Breast epithelium (tissue), 4 donors: Measurements from ENCODE around the gene TSPAN32. TPM values are rescaled to one million over a fixed set of nuclear protein-coding genes. Genes with fewer than 3 reads are reported as not detected.
A peak's percentile ranks its signal among the peaks of the same experiment; 100 is the strongest.

Experiments used
- DNase-seq, 2 donors: peaks; one replicate each; pipeline ENCODE4 v3.0.0-alpha.2; 2019; ENCODE audit warnings: low spot score in 2 of 2
- H3K27ac ChIP-seq, 2 donors: fragments of 200-600 bp; sonication (generic) in 1 of 2; one replicate each; pipeline ENCODE4 v1.5.1; 2016 to 2019; ENCODE audit warnings: mild to moderate bottlenecking in 1 of 2
- H3K27me3 ChIP-seq, 2 donors: fragments of 200-600 bp; sonication (generic) in 1 of 2; one replicate each; pipeline versions ENCODE4 v1.5.1 to v1.6.0; 2017 to 2019; ENCODE audit warnings: control low read depth in 1 of 2, mild to moderate bottlenecking in 1 of 2
- H3K36me3 ChIP-seq: fragments of 200-600 bp; one replicate; pipeline ENCODE4 v1.5.1; 2019
- H3K4me1 ChIP-seq, 2 donors: fragments of 200-600 bp; sonication (generic); one replicate each; pipeline ENCODE4 v1.5.1; 2016 to 2019; ENCODE audit warnings: control low read depth in 1 of 2
- H3K4me3 ChIP-seq, 3 donors: fragments of 200-600 bp; sonication (generic); 1 replicate in 2 of 3; 2 replicates in 1 of 3; pipeline ENCODE4 v1.5.1; 2016 to 2019; ENCODE audit warnings: mild to moderate bottlenecking in 3 of 3, moderate library complexity in 2 of 3
- H3K9me3 ChIP-seq, 2 donors: fragments of 200-600 bp; sonication (generic) in 1 of 2; one replicate each; pipeline ENCODE4 v1.5.1; 2016 to 2019; ENCODE audit warnings: control low read depth in 1 of 2
- CTCF ChIP-seq, 3 donors: fragments of 450-650 bp; IDR thresholded peaks; one replicate each; pipeline ENCODE4 v1.5.1; 2016 to 2017; ENCODE audit warnings: antibody characterized with exemption in 3 of 3, mild to moderate bottlenecking in 3 of 3, moderate library complexity in 3 of 3
- POLR2A ChIP-seq: fragments of 450-650 bp; IDR thresholded peaks from one replicate; pipeline ENCODE4 v1.6.1; 2016; ENCODE audit warnings: antibody characterized with exemption, mild to moderate bottlenecking, moderate library complexity
- POLR2AphosphoS5 ChIP-seq, 3 donors: sonication (generic); formaldehyde crosslinking; IDR thresholded peaks; one replicate each; pipeline ENCODE4 v1.6.1; 2017; ENCODE audit warnings: antibody characterized with exemption in 3 of 3
- intact Hi-C: fragments of 100-400 bp; cut with DNase I; formaldehyde crosslinking; loops from one replicate; pipeline ENCODE4 v1.15.1; 2023; ENCODE audit warnings: low total_unique reads
- total RNA-seq, 3 donors: library from RNA; depleted of rRNA; stranded (reverse); fragments of >200 nt; gene quantifications; one replicate each; pipeline ENCODE4 v1.1.0, GENCODE V29; 2016

The TSPAN32 gene
- total RNA-seq, 3 donors from 2014 or later: 0.33 to 2.4 (median 1.0) TPM

- intact Hi-C loops: loop anchor here (5.0 kb wide), 1 partner anchor 98 kb away; no protein-coding TSS in a partner anchor
- Histone ChIP-seq H3K27ac (no peak overlapping the region), H3K36me3 (no peaks in the 10 kb centered on the region), H3K27me3 (no peaks in the 10 kb centered on the region), H3K4me1 (no peaks in the 10 kb centered on the region), H3K9me3 (no peaks in the 10 kb centered on the region), H3K4me3 (no peak overlapping the region)
- DNase-seq: peak in 1 of 2 donors; percentile 46
- TF ChIP-seq CTCF (IDR thresholded peaks at IDR 0.05): no peak
- no peak for TF ChIP-seq POLR2A
- no peak for TF ChIP-seq POLR2AphosphoS5 (IDR thresholded peaks at IDR 0.05)
Measured at GRCh38 chr11:2294926-2295290, 6.9 kb upstream of the TSPAN32 start.

DNA sequence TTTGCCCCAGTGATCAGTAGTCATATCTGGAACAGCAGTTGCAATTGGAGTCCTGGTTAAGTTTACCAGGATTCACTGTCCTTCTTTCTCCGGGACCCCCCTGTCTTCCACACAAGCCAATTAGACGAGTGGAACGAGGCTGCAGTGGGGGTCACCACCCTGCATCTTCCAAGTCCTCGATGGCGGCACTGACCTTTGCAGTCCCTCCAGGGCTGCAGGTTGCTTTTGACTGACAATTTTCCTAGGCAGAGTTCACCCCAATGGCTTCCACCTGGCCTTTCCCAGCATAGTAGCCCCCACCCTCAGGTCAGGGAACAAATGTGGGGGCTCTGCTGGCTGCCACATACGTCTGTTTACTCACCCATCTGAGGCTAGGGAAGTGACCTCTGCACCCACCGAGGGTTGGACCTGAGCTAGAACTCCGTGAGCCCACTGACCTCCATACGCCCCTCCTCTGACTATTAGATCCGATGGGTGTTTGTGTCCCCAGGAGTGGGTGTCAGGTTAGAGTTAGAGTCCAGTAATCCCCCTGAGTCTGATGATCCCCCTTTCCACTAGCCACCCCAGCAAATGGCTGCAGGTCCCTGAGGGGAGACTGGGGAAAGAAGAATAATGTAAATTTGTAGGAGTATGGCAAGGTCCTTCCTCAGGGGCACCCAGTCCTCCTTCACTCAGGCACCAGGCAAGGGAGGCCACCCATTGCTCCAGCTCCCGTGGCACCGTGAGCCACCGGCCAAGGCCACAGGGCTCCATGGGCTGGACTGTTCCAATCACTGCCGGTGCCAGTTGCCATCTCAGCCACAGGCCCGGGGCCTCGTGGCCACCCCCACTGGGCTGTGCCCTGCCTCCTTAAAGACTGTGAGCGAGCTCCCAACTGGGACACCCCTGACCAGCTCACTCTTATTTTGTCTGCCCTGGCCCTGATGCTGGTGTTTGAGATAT is 5.6 kb upstream of the TSPAN32 start:
- DNase-seq: peak in 1 of 2 donors; percentile 46
- Histone ChIP-seq H3K4me3 (no peak overlapping the region), H3K9me3 (no peaks in the 10 kb centered on the region), H3K36me3 (no peaks in the 10 kb centered on the region), H3K27ac (no peak overlapping the region), H3K4me1 (no peaks in the 10 kb centered on the region), H3K27me3 (no peaks in the 10 kb centered on the region)
- intact Hi-C loops: loop anchor here (5.0 kb wide), 1 partner anchor 99 kb away; no protein-coding TSS in a partner anchor
- TF ChIP-seq POLR2AphosphoS5 (IDR thresholded peaks at IDR 0.05): no peak
- no peak for TF ChIP-seq CTCF (IDR thresholded peaks at IDR 0.05)
- TF ChIP-seq POLR2A: no peak

- H3K27ac ChIP-seq: no peak overlapping the region
- no peaks in the 10 kb centered on the region for H3K36me3 ChIP-seq
- intact Hi-C loops: loop anchor here (5.0 kb wide), 1 partner anchor 100 kb away; no protein-coding TSS in a partner anchor
- H3K4me1 ChIP-seq: no peaks in the 10 kb centered on the region
- TF ChIP-seq CTCF (IDR thresholded peaks at IDR 0.05) (no peak), POLR2AphosphoS5 (IDR thresholded peaks at IDR 0.05) (no peak), POLR2A (no peak)
- no peaks in the 10 kb centered on the region for H3K27me3 ChIP-seq
- DNase-seq: peak in 1 of 2 donors; percentile 44
- H3K4me3 ChIP-seq: no peak overlapping the region
- no peaks in the 10 kb centered on the region for H3K9me3 ChIP-seq
Measured at GRCh38 chr11:2296913-2297622, 4.7 kb upstream of the TSPAN32 start.

DNA sequence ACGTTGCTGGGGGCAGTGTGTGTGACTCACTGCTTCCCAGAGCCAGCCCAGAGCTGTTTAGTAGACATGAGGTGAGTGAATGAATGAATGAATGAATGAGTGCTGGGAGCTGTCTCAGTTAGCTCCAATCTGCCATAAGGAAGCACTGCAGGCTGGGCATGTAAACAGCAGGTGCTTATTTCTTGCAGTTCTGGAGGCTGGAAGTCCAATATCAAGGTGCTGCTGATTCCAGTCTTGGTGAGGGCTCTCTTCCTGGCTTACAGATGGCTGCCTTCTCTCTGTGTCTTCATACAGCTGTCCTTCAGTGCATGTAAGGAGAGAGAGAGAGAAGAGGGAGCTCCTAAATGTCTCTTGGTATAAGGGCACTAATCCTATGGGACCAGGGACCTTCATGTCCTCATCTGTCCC is 4.2 kb upstream of the TSPAN32 start:
- H3K36me3 ChIP-seq: no peaks in the 10 kb centered on the region
- H3K27ac ChIP-seq: no peak overlapping the region
- no peaks in the 10 kb centered on the region for H3K9me3 ChIP-seq
- no peak overlapping the region for H3K4me3 ChIP-seq
- DNase-seq: no peak
- H3K27me3 ChIP-seq: no peaks in the 10 kb centered on the region
- no peaks in the 10 kb centered on the region for H3K4me1 ChIP-seq
- intact Hi-C loops: loop anchor here (5.0 kb wide), 1 partner anchor 100 kb away; no protein-coding TSS in a partner anchor
- TF ChIP-seq CTCF (IDR thresholded peaks at IDR 0.05): no peak
- no peak for TF ChIP-seq POLR2A
- TF ChIP-seq POLR2AphosphoS5 (IDR thresholded peaks at IDR 0.05): no peak
